ENCODE data around the gene SLC12A6.

SLC12A6 gene

GRCh38 chr15:34366271-34367065 lies 28.9 kb upstream of the SLC12A6 start (continued):
- TF ChIP-seq GLIS1 (tag by site-specific recombination; IDR thresholded peaks at IDR 0.05) (peak; percentile 91), ZNF121 (tag by site-specific recombination; IDR thresholded peaks at IDR 0.05) (no peak), WT1 (tag by site-specific recombination; IDR thresholded peaks at IDR 0.05) (peak; percentile 88), ZNF394 (tag by site-specific recombination; IDR thresholded peaks at IDR 0.05; ENCODE audit: borderline replicate concordance) (no peak), ZNF157 (tag by site-specific recombination; IDR thresholded peaks at IDR 0.05) (no peak), ZNF266 (tag by site-specific recombination; IDR thresholded peaks at IDR 0.05; ENCODE audit: low read depth) (no peak), ZNF292 (tag by site-specific recombination; IDR thresholded peaks at IDR 0.05; ENCODE audit: borderline replicate concordance, low read depth) (no peak), KLF9 (tag by site-specific recombination; IDR thresholded peaks at IDR 0.05; ENCODE audit: low read depth) (peak; percentile 60; the same call in 1 of the 2 replicates), CTCF (tag by site-specific recombination; IDR thresholded peaks at IDR 0.05) (no peak), ZNF558 (tag by site-specific recombination; IDR thresholded peaks at IDR 0.05) (no peak), ZNF600 (tag by site-specific recombination; IDR thresholded peaks at IDR 0.05) (peak; percentile 39; the same call in 1 of the 2 replicates), REST (tag by site-specific recombination; IDR thresholded peaks at IDR 0.05) (no peak), ZNF521 (tag by site-specific recombination; IDR thresholded peaks at IDR 0.05) (no peak), ZNF624 (tag by site-specific recombination; IDR thresholded peaks at IDR 0.05) (no peak), KLF17 (tag by site-specific recombination; IDR thresholded peaks at IDR 0.05) (peak; percentile 40; the same call in 1 of the 2 replicates), ZNF747 (tag by site-specific recombination; IDR thresholded peaks at IDR 0.05) (no peak), ZNF324 (tag by site-specific recombination; IDR thresholded peaks at IDR 0.05) (no peak), PATZ1 (tag by site-specific recombination; IDR thresholded peaks at IDR 0.05) (peak; percentile 47; the same call in 1 of the 2 replicates), ZNF133 (tag by site-specific recombination; IDR thresholded peaks at IDR 0.05) (no peak), ZNF510 (tag by site-specific recombination; IDR thresholded peaks at IDR 0.05; ENCODE audit: insufficient replicate concordance) (no peak), KLF8 (tag by site-specific recombination; IDR thresholded peaks at IDR 0.05) (no peak), ZBTB17 (tag by site-specific recombination; IDR thresholded peaks at IDR 0.05) (no peak), IKZF3 (tag by site-specific recombination; IDR thresholded peaks at IDR 0.05) (peak; percentile 65; the same call in 1 of the 2 replicates), ZFP69B (tag by site-specific recombination; IDR thresholded peaks at IDR 0.05) (no peak), ZNF16 (tag by site-specific recombination; IDR thresholded peaks at IDR 0.05; ENCODE audit: low read depth) (0 out of 2 replicates have a peak, but pooled peaks have one; percentile 24), ZNF114 (tag by site-specific recombination; IDR thresholded peaks at IDR 0.05) (no peak), ZNF223 (tag by site-specific recombination; IDR thresholded peaks at IDR 0.05) (no peak), ZFHX2 (tag by site-specific recombination; conservative IDR thresholded peaks at IDR 0.05) (peak; percentile 87), INSM2 (tag by site-specific recombination; IDR thresholded peaks at IDR 0.05) (no peak), ZNF555 (tag by site-specific recombination; conservative IDR thresholded peaks at IDR 0.05) (no peak), ZNF791 (tag by site-specific recombination; IDR thresholded peaks at IDR 0.05) (no peak)
